Activated CD4-positive, alpha-beta T cell treated with anti-CD3 and anti-CD28 coated beads, Interleukin-2, Interleukin-4, amounts not matched to agents 100 ng/mL and 50 ng/mL, durations not matched to agents 16 hours and 8 hours (primary cell): ENCODE results near the gene PLAGL2.

Experiments
- DNase-seq: peaks from one replicate; pipeline ENCODE4 v3.0.0-alpha.2; 2020; ENCODE audit warnings: low spot score

PLAGL2 gene

GRCh38 chr20:32149566-32150170 is 57.9 kb downstream of the PLAGL2 start:
- no peak for DNase-seq

- no peak for DNase-seq
These were observed 62.5 kb downstream of the PLAGL2 start for GRCh38 chr20:32144898-32145662.

GRCh38 chr20:32142991-32143390 is 64.6 kb downstream of the PLAGL2 start:
- no peak for DNase-seq
